Thyroid gland (tissue), 4 donors: ENCODE data around the gene P2RY11.

Experiments used
- POLR2A ChIP-seq, 2 donors: fragments of 450-650 bp; IDR thresholded peaks; one replicate each; pipeline ENCODE4 v1.6.1; 2017; ENCODE audit warnings: antibody characterized with exemption in 2 of 2, mild to moderate bottlenecking in 2 of 2, moderate library complexity in 1 of 2
- TF ChIP-seq, protein P1 (sequence below), 6 experiments: fragments of 200-600 bp in 3 of 6; fragments of 450-650 bp in 3 of 6; sonication (generic) in 3 of 6; IDR thresholded peaks; one replicate each; pipeline ENCODE4 v1.5.1; 2016 to 2019; ENCODE audit warnings: antibody characterized with exemption in 6 of 6, mild to moderate bottlenecking in 2 of 6, inconsistent platforms in 1 of 6, moderate library complexity in 1 of 6

DNA sequence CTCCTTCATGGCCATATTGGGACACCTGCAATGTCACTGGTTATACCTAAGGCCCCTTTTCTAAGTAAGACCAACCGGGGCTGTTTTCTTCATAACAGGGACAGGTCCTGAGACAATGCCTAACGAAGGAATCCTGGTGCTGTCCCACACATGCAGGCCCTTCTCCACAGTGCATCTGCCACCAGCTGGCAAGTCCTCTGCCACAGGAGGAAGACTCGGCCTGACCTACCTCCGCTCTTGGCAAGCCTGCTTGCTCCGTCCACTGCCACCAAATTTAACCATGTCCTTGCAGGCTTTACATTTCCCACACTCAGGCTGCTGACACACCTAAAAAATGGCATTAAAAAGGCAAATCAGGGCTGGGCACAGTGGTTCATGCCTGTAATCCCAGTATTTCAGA lies 40.0 kb downstream of the P2RY11 start:
- TF ChIP-seq, protein P1, sequence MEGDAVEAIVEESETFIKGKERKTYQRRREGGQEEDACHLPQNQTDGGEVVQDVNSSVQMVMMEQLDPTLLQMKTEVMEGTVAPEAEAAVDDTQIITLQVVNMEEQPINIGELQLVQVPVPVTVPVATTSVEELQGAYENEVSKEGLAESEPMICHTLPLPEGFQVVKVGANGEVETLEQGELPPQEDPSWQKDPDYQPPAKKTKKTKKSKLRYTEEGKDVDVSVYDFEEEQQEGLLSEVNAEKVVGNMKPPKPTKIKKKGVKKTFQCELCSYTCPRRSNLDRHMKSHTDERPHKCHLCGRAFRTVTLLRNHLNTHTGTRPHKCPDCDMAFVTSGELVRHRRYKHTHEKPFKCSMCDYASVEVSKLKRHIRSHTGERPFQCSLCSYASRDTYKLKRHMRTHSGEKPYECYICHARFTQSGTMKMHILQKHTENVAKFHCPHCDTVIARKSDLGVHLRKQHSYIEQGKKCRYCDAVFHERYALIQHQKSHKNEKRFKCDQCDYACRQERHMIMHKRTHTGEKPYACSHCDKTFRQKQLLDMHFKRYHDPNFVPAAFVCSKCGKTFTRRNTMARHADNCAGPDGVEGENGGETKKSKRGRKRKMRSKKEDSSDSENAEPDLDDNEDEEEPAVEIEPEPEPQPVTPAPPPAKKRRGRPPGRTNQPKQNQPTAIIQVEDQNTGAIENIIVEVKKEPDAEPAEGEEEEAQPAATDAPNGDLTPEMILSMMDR (IDR thresholded peaks at IDR 0.05) = no peak
- no peak for TF ChIP-seq POLR2A (IDR thresholded peaks at IDR 0.05)
